Sigmoid colon (tissue), 7 donors: ENCODE data around the gene OTULINL. TPM values are rescaled to one million over a fixed set of nuclear protein-coding genes. Genes with fewer than 3 reads are reported as not detected.

Experiments
- DNase-seq: peaks from one replicate; pipeline ENCODE4 v3.0.0-alpha.2; 2019
- H3K27ac ChIP-seq, 4 donors: fragments of 200-600 bp; sonication (generic); one replicate each; pipeline ENCODE4 v1.5.1; 2016 to 2019; ENCODE audit warnings: mild to moderate bottlenecking in 1 of 4
- H3K27me3 ChIP-seq, 3 donors: fragments of 200-600 bp; sonication (generic); one replicate each; pipeline ENCODE4 v1.5.1; 2019; ENCODE audit warnings: mild to moderate bottlenecking in 1 of 3
- H3K36me3 ChIP-seq, 4 donors: fragments of 200-600 bp; sonication (generic); one replicate each; pipeline ENCODE4 v1.5.1; 2016 to 2019
- H3K4me1 ChIP-seq, 4 donors: fragments of 200-600 bp; sonication (generic); one replicate each; pipeline ENCODE4 v1.5.1; 2017 to 2019
- H3K4me3 ChIP-seq, 4 donors: fragments of 200-600 bp; sonication (generic); one replicate each; pipeline ENCODE4 v1.5.1; 2017 to 2019; ENCODE audit warnings: mild to moderate bottlenecking in 2 of 4, moderate library complexity in 1 of 4
- H3K9me3 ChIP-seq, 4 donors: fragments of 200-600 bp in 3 of 4; sonication (generic) in 3 of 4; one replicate each; pipeline versions ENCODE4 v1.5.1 to v1.6.1; 2013 to 2019
- EP300 ChIP-seq, 4 donors: sonication (generic); formaldehyde crosslinking; IDR thresholded peaks; one replicate each; pipeline ENCODE4 v1.6.1; 2017; ENCODE audit warnings: antibody characterized with exemption in 4 of 4
- POLR2A ChIP-seq, 2 donors: fragments of 450-650 bp; IDR thresholded peaks; one replicate each; pipeline ENCODE4 v1.6.1; 2016; ENCODE audit warnings: antibody characterized with exemption in 2 of 2, mild to moderate bottlenecking in 2 of 2, moderate library complexity in 2 of 2
- POLR2AphosphoS5 ChIP-seq, 4 donors: sonication (generic); formaldehyde crosslinking; IDR thresholded peaks; one replicate each; pipeline ENCODE4 v1.6.1; 2017; ENCODE audit warnings: antibody characterized with exemption in 4 of 4
- WGBS, 2 donors: extraction: QIAGEN DNeasy Blood & Tissue Kit; methylation state at CpG; one replicate each; pipeline ENCODE4 v1.1.7; 2013; 5-methylcytosine and 5-hydroxymethylcytosine counted together
- intact Hi-C: fragments of 100-400 bp; cut with DNase I; formaldehyde crosslinking; loops from one replicate; pipeline ENCODE4 v1.15.1; 2023
- polyA plus RNA-seq, 3 donors: library from polyadenylated mRNA; stranded (reverse); fragments of 200-250 nt; gene quantifications; one replicate each; pipeline ENCODE4 v1.2.3, GENCODE V29; 2013
- total RNA-seq, 4 donors: library from RNA; depleted of rRNA; stranded (reverse); fragments of >200 nt; gene quantifications; one replicate each; pipeline ENCODE4 v1.1.0, GENCODE V29; 2016
- TF ChIP-seq, protein P1 (sequence below), 4 experiments: fragments of 450-650 bp in 3 of 4; fragments of 200-600 bp in 1 of 4; IDR thresholded peaks; one replicate each; pipeline ENCODE4 v1.5.1; 2016 to 2019; ENCODE audit warnings: antibody characterized with exemption in 4 of 4, mild to moderate bottlenecking in 3 of 4, moderate library complexity in 2 of 4
- donor health status: healthy with polysubstance abuse.
- donor health status: Bipolar disorder and iron deficiency.
- donor health status: healthy.

Gene OTULINL
- total and polyA plus RNA-seq, 7 donors = 1.9 to 21.1 (median 5.7) TPM

DNA sequence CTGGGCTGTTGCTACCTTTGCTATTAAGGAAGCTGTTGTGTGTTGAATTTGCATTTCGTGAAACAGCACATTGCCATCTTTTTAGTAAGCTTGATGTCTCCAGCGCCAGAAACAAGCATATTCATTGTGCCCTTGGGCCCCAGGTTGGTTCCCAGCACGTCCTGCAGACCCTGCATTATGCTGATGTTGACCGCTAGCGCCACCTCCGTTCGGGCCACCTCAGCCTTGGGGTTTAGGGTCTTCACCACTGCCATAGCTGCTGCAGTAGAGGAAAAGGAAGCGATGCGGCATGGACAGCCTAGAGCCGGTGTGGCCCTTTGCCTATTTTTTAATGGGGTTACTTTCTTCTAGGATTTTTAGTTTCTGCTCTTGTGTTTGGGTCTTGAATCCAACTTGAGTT lies 59.2 kb downstream of the OTULINL start:
- H3K36me3 ChIP-seq = no peaks in the 10 kb centered on the region
- no peak for TF ChIP-seq POLR2AphosphoS5 (IDR thresholded peaks at IDR 0.05)
- no peak for TF ChIP-seq POLR2A (IDR thresholded peaks at IDR 0.05)
- TF ChIP-seq, protein P1, sequence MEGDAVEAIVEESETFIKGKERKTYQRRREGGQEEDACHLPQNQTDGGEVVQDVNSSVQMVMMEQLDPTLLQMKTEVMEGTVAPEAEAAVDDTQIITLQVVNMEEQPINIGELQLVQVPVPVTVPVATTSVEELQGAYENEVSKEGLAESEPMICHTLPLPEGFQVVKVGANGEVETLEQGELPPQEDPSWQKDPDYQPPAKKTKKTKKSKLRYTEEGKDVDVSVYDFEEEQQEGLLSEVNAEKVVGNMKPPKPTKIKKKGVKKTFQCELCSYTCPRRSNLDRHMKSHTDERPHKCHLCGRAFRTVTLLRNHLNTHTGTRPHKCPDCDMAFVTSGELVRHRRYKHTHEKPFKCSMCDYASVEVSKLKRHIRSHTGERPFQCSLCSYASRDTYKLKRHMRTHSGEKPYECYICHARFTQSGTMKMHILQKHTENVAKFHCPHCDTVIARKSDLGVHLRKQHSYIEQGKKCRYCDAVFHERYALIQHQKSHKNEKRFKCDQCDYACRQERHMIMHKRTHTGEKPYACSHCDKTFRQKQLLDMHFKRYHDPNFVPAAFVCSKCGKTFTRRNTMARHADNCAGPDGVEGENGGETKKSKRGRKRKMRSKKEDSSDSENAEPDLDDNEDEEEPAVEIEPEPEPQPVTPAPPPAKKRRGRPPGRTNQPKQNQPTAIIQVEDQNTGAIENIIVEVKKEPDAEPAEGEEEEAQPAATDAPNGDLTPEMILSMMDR (IDR thresholded peaks at IDR 0.05) = no peak
- TF ChIP-seq EP300 (IDR thresholded peaks at IDR 0.05) = no peak
- intact Hi-C loops = no loop called here
- no peak for DNase-seq
- H3K9me3 ChIP-seq = no peaks in the 10 kb centered on the region
- H3K4me1 ChIP-seq = no peaks in the 10 kb centered on the region
- no peak overlapping the region for H3K27ac ChIP-seq
- no peaks in the 10 kb centered on the region for H3K27me3 ChIP-seq
- whole genome bisulfite sequencing, 2 donors = 80 to 92% methylated on average over 10 of the region's 10 CpGs
- H3K4me3 ChIP-seq = no peak overlapping the region

DNA sequence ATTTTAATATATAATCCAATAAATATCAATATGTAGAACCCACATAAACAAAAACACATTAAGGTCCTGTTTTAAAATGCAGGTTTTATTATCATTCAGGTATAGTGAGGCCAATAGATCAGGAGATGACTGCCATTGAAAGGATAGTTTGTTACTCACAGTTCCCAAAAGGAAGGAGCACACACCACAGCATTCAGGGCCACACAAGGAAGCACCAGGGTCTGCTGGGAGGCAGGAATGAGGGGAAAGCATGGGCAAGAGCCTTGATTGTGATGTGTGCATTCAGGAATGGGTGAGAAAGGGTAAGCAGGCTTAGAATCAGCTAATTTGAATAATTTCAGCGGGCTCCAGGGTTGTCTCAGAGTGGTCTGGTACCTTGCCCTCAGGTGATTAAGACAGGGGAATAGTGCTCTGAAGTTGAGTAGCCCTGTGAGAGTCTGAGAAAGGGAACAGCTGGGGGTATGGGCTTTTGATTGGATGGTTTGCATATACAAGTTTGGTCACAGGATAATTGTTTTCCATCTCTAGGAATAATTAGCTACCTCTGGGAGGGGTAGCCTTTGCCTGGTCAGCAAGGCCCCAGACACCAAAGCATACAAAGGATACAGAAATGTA lies 63.1 kb downstream of the OTULINL start:
- Histone ChIP-seq H3K36me3 (no peaks in the 10 kb centered on the region), H3K27ac (no peak overlapping the region), H3K9me3 (no peaks in the 10 kb centered on the region), H3K4me3 (no peak overlapping the region), H3K27me3 (peaks cover 0 to 4% (median 0%) of the 10 kb centered on the region in 3 donors), H3K4me1 (no peaks in the 10 kb centered on the region)
- no peak for TF ChIP-seq EP300 (IDR thresholded peaks at IDR 0.05)
- no peak for TF ChIP-seq POLR2A (IDR thresholded peaks at IDR 0.05)
- TF ChIP-seq, protein P1 (IDR thresholded peaks at IDR 0.05) = no peak
- 85 to 91% methylated on average over 1 of the region's 1 CpG for WGBS, 2 donors
- intact Hi-C loops = loop anchor here (5.0 kb wide), 3 partner anchors 247 to 657 kb away; no protein-coding TSS in a partner anchor
- DNase-seq = no peak

DNA sequence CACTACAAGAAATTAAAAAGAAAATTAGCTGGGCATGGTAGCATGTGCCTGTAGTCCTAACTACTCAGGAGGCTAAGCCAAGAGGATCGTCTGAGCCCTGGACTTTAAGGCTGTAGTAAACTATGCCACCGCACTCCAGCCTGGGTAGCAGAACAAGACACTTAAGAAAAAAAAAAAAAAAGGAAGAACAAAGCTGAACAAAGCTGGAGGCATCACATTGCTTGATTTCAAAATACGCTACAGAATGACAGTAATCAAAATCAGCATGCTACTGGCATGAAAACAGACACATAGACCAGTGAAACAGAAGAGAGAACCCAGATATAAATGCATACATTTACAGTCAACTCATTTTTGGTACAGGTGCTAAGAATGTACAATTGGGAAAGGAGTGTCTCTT lies 68.5 kb downstream of the OTULINL start:
- H3K27ac ChIP-seq = no peak overlapping the region
- no peaks in the 10 kb centered on the region for H3K4me1 ChIP-seq
- H3K36me3 ChIP-seq = no peaks in the 10 kb centered on the region
- peaks cover 0 to 4% (median 0%) of the 10 kb centered on the region in 3 donors for H3K27me3 ChIP-seq
- no peak for DNase-seq
- WGBS, 2 donors = 86 to 89% methylated on average over 3 of the region's 3 CpGs
- intact Hi-C loops = no loop called here
- no peak overlapping the region for H3K4me3 ChIP-seq
- H3K9me3 ChIP-seq = no peaks in the 10 kb centered on the region
- TF ChIP-seq POLR2A (IDR thresholded peaks at IDR 0.05) (no peak), POLR2AphosphoS5 (IDR thresholded peaks at IDR 0.05) (no peak), EP300 (IDR thresholded peaks at IDR 0.05) (no peak)
- TF ChIP-seq, protein P1 (IDR thresholded peaks at IDR 0.05) = no peak

DNA sequence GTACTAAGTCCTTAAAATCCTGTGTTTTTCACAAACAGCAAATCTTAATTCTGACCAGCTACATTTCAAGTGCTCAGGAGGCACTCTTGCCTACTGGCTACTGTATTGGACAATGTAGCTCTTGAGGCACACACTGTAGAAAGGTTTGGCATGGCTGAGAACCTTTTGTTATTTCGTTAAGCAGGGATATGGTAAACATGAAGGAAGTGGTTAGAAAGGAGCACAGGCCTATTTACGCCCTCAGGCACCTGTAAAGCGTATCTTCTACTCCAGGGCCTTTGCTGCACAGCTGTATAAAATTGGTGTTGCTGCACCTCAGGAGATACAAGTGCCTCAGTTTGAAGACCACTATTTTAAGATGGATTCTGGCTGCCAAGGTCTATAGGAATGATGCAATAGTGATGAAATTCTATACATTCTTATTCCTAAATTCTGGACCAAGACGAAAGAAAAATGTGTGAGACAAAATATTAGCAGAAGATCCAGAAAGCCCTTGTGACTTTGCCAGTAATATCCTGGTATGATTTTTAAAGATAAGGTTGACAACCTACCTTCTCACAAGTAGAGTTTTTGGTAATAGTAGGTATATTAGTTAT lies 73.7 kb downstream of the OTULINL start:
- intact Hi-C loops = no loop called here

More for the DNA sequence above, 73.7 kb downstream of the OTULINL start:
- WGBS, 2 donors = 53 to 57% methylated on average over 4 of the region's 4 CpGs
- Histone ChIP-seq H3K27ac (no peak overlapping the region), H3K9me3 (no peaks in the 10 kb centered on the region), H3K36me3 (no peaks in the 10 kb centered on the region), H3K4me1 (no peaks in the 10 kb centered on the region), H3K27me3 (no peaks in the 10 kb centered on the region), H3K4me3 (no peak overlapping the region)
- TF ChIP-seq EP300 (IDR thresholded peaks at IDR 0.05) = no peak
- TF ChIP-seq, protein P1 (IDR thresholded peaks at IDR 0.05) = no peak
- TF ChIP-seq POLR2A (IDR thresholded peaks at IDR 0.05) = no peak
- no peak for TF ChIP-seq POLR2AphosphoS5 (IDR thresholded peaks at IDR 0.05)
- DNase-seq = no peak
